Measurements from ENCODE around the gene DIP2A. TPM values are rescaled to one million over a fixed set of nuclear protein-coding genes. Genes with fewer than 3 reads are reported as not detected.

The DIP2A gene
- total and polyA plus RNA-seq, 2 of the 8 experiments (the other 6 are each of a cell fraction or from before 2014, with no cell fraction given) = 16.0 to 27.1 TPM

DNA sequence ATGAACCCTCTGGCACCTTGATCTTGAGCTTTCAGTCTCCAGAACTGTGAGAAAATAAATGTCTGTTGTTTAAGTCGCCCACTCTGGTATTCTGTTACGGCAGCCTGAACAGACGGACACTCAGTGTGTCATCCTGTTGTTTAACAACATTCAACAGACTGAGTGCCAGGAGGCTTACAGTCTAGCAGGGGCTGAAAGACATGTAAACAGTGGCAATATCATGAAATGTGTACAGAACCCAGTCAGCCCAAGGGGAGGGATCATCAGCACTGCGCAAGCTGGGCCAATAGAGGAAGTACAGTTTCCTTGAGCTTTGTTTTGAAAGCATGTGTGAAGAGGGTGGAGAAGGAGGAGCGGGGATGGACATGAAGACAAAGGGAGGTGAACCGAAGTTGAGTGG lies 13.6 kb downstream of the DIP2A start:
- Histone ChIP-seq H3K56ac (replicated peaks; ENCODE audit: insufficient read length, low read depth, low read length) (no peak overlapping the region), H3K23me2 (ENCODE audit: low read depth, low read length) (no peaks in the 10 kb centered on the region), H3K79me2 (ENCODE audit: control insufficient read depth in 1 of 2, insufficient read depth in 2 of 2, low read length in 2 of 2) (no peaks in the 10 kb centered on the region; a peak in 1 of 4 replicates), H4K20me1 (replicated peaks in 1 of 2; ENCODE audit: control insufficient read depth in 1 of 2, insufficient read depth in 2 of 2, low read length in 2 of 2) (peaks cover 0 to under 1% of the 10 kb centered on the region in 2 experiments), H3K4ac (replicated peaks; ENCODE audit: insufficient read length, low read depth, low read length) (no peak overlapping the region), H2AFZ (ENCODE audit: low read length) (no peak overlapping the region), H3K36me3 (ENCODE audit: control insufficient read depth in 2 of 4, insufficient read depth in 4 of 4, low read length in 3 of 4) (no peaks in the 10 kb centered on the region; a peak in 1 of 8 replicates), H4K8ac (ENCODE audit: extremely low read depth, insufficient read depth, low read length) (no peak overlapping the region), H2BK20ac (ENCODE audit: low read length) (no peak overlapping the region), H3K4me2 (ENCODE audit: insufficient read depth in 1 of 2, low read depth in 2 of 2, low read length in 2 of 2) (no peak overlapping the region), H3K18ac (ENCODE audit: extremely low read depth, low read length) (no peak overlapping the region), H3K23ac (ENCODE audit: insufficient read length) (no peak overlapping the region), H2BK15ac (ENCODE audit: low read length) (no peak overlapping the region), H3K79me1 (ENCODE audit: low read depth, low read length) (no peaks in the 10 kb centered on the region; the same call in 1 of the 2 replicates), H3K27ac (ENCODE audit: low read depth, low read length) (no peak overlapping the region), H2BK12ac (ENCODE audit: low read depth, low read length) (no peak overlapping the region), H2BK120ac (replicated peaks; ENCODE audit: low read depth, low read length) (no peak overlapping the region), H3K9me3 (ENCODE audit: insufficient read depth in 2 of 2, low read depth in 1 of 2, low read length in 1 of 2) (no peaks in the 10 kb centered on the region), H2AK5ac (ENCODE audit: low read depth, low read length) (no peak overlapping the region), H2BK5ac (ENCODE audit: low read depth, low read length) (no peak overlapping the region), H3K14ac (ENCODE audit: insufficient read length) (no peak overlapping the region), H3K4me3 (ENCODE audit: extremely low read depth in 1 of 4, insufficient read depth in 2 of 4, low read depth in 3 of 4, low read length in 4 of 4) (no peak overlapping the region), H3K27me3 (replicated peaks in 1 of 4; ENCODE audit: control insufficient read depth in 3 of 4, extremely low read depth in 1 of 4, insufficient read depth in 3 of 4, low read length in 3 of 4) (no peaks in the 10 kb centered on the region), H4K91ac (replicated peaks; ENCODE audit: insufficient read length, low read length) (no peak overlapping the region), H3K9ac (replicated peaks in 1 of 4; ENCODE audit: extremely low read depth in 1 of 4, low read depth in 3 of 4, low read length in 3 of 4) (no peak overlapping the region), H3K4me1 (replicated peaks in 1 of 4; ENCODE audit: control insufficient read depth in 3 of 4, insufficient read depth in 4 of 4, low read length in 3 of 4) (no peaks in the 10 kb centered on the region), H4K5ac (ENCODE audit: insufficient read length, low read depth, low read length) (no peak overlapping the region)
- CTCF ChIA-PET (ENCODE audit: partially characterized antibody) = no interaction called here
- POLR2A ChIA-PET (ENCODE audit: partially characterized antibody) = interaction anchor here (0.8 to 1.8 kb wide), 2 partner anchors 11 to 12 kb away, joined by 3 to 6 read pairs; no protein-coding TSS in a partner anchor
- DNase-seq (ENCODE audit: low read depth in 1 of 2, low spot score in 2 of 2) (no peak), FAIRE-seq (no peak)
- WGBS, 2 experiments (ENCODE audit: extremely low coverage in 1 of 2, insufficient coverage in 1 of 2, insufficient read length in 1 of 2, insufficient replicate concordance in 2 of 2, low coverage in 1 of 2, low lambda C conversion rate in 2 of 2, missing lambda C conversion rate in 1 of 2) = 97% methylated on average over 6 of the region's 6 CpGs; no CpG with 5 or more reads in 1 of the 2 experiments
- no peak for TF ChIP-seq EP300 (IDR thresholded peaks at IDR 0.05; ENCODE audit: borderline replicate concordance in 1 of 2, low read depth in 2 of 2, low read length in 2 of 2)
- TF ChIP-seq ATF2 (IDR thresholded peaks at IDR 0.05; ENCODE audit: low read length) = no peak
- TF ChIP-seq EGR1 (IDR thresholded peaks at IDR 0.05; ENCODE audit: borderline replicate concordance, low read depth, low read length) = no peak
- TF ChIP-seq NANOG (IDR thresholded peaks at IDR 0.05; ENCODE audit: insufficient read depth, low read depth, low read length, poor library complexity, severe bottlenecking) = no peak
- no peak for TF ChIP-seq ZNF274 (IDR thresholded peaks at IDR 0.05; ENCODE audit: borderline replicate concordance, extremely low read depth, low read length)
- TF ChIP-seq ATF3 (IDR thresholded peaks at IDR 0.05; ENCODE audit: insufficient read depth, low read depth, low read length) = no peak
- TF ChIP-seq JUN (IDR thresholded peaks at IDR 0.05; ENCODE audit: low read depth, low read length) = no peak
- TF ChIP-seq CREB1 (IDR thresholded peaks at IDR 0.05) = no peak
- no peak for TF ChIP-seq CEBPB (IDR thresholded peaks at IDR 0.05; ENCODE audit: low read depth, low read length)
- no peak for TF ChIP-seq CHD1 (IDR thresholded peaks at IDR 0.05; ENCODE audit: low read depth, low read length)
- TF ChIP-seq MAFK (IDR thresholded peaks at IDR 0.05; ENCODE audit: low read depth, low read length) = no peak
- TF ChIP-seq, protein P1, sequence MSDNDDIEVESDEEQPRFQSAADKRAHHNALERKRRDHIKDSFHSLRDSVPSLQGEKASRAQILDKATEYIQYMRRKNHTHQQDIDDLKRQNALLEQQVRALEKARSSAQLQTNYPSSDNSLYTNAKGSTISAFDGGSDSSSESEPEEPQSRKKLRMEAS (IDR thresholded peaks at IDR 0.05) = no peak
